PC-9 (cell line): ENCODE measurements around the gene SHROOM3. TPM values are rescaled to one million over a fixed set of nuclear protein-coding genes. Genes with fewer than 3 reads are reported as not detected.

ENCODE experiments used
- BruUV-seq: library from RNA; stranded (reverse); fragments of 400-500 nt; replicated peaks from 2 replicates; lab custom pipeline; 2021; lab: Mats Ljungman, UMichigan
- CTCF ChIA-PET: fragments of 300-600 bp; sonication (Branson Sonifier 250); formaldehyde crosslinking; loops from one replicate; lab custom pipeline; 2022; ENCODE audit warnings: antibody characterized with exemption; lab: Charles Lee
- POLR2A ChIA-PET: fragments of 300-600 bp; sonication (Branson Sonifier 250); formaldehyde crosslinking; loops from one replicate; lab custom pipeline; 2022; ENCODE audit warnings: antibody characterized with exemption; ENCODE audit not compliant: unreplicated experiment; lab: Charles Lee
- DNase-seq, 2 experiments: peaks; one replicate each; pipeline versions ENCODE4 v3.0.0 to v3.0.0-alpha.2; 2015 to 2022; ENCODE audit warnings: mixed read lengths in 1 of 2
- H2AFZ ChIP-seq: fragments of 200-600 bp; sonication (generic); 2 replicates; pipeline ENCODE4 v1.8.1; 2017; ENCODE audit warnings: antibody characterized with exemption
- H3F3A ChIP-seq: fragments of 200-600 bp; sonication (generic); 2 replicates; pipeline ENCODE4 v1.8.1; 2017; ENCODE audit warnings: antibody characterized with exemption, mild to moderate bottlenecking, low read depth; ENCODE audit not compliant: insufficient read depth
- H3K27ac ChIP-seq: fragments of 200-600 bp; sonication (generic); 2 replicates; pipeline ENCODE4 v1.6.1; 2016; ENCODE audit warnings: mixed run types
- H3K27me3 ChIP-seq: fragments of 200-600 bp; sonication (generic); 2 replicates; pipeline ENCODE4 v1.6.1; 2016; ENCODE audit warnings: low read depth, mixed run types; ENCODE audit not compliant: insufficient read depth
- H3K36me3 ChIP-seq: fragments of 200-600 bp; sonication (generic); 2 replicates; pipeline ENCODE4 v1.6.1; 2016; ENCODE audit warnings: low read depth, mixed run types
- H3K4me1 ChIP-seq: fragments of 200-600 bp; sonication (generic); replicated peaks from 2 replicates; pipeline ENCODE4 v1.6.1; 2016; ENCODE audit warnings: mixed run types; ENCODE audit not compliant: insufficient read depth
- H3K4me2 ChIP-seq: fragments of 200-600 bp; sonication (generic); 2 replicates; pipeline ENCODE4 v1.6.1; 2017; ENCODE audit warnings: mixed run types
- H3K4me3 ChIP-seq: fragments of 200-600 bp; sonication (generic); 2 replicates; pipeline ENCODE4 v1.6.1; 2016; ENCODE audit warnings: mixed run types
- H3K79me2 ChIP-seq: fragments of 200-600 bp; sonication (generic); 2 replicates; pipeline ENCODE4 v1.6.1; 2017; ENCODE audit warnings: low read depth, mixed run types
- H3K9me2 ChIP-seq: fragments of 200-600 bp; sonication (generic); 2 replicates; pipeline ENCODE4 v1.8.1; 2017; ENCODE audit warnings: mild to moderate bottlenecking; ENCODE audit not compliant: insufficient read depth
- H3K9me3 ChIP-seq: fragments of 200-600 bp; sonication (generic); 2 replicates; pipeline ENCODE4 v1.8.1; 2016; ENCODE audit warnings: low read depth; ENCODE audit not compliant: insufficient read depth
- H4K20me1 ChIP-seq: fragments of 200-600 bp; sonication (generic); 2 replicates; pipeline ENCODE4 v1.8.1; 2017; ENCODE audit not compliant: insufficient read depth
- EZH2 ChIP-seq: fragments of 200-600 bp; sonication (generic); IDR thresholded peaks from 2 replicates; pipeline ENCODE4 v1.8.0; 2017; ENCODE audit warnings: antibody characterized with exemption, low read depth
- intact Hi-C: fragments of 100-400 bp; cut with micrococcal nuclease; formaldehyde crosslinking; loops from one replicate; pipeline ENCODE4 v1.10.0; 2022; ENCODE audit not compliant: unreplicated experiment
- total RNA-seq: library from RNA; stranded (reverse); gene quantifications from 2 replicates; pipeline ENCODE4 v1.2.3, GENCODE V29; 2021
- TF ChIP-seq, protein P1 (sequence below): fragments of 200-600 bp; sonication (generic); conservative IDR thresholded peaks from 2 replicates; pipeline ENCODE4 v1.6.1; 2017; ENCODE audit warnings: mixed run types, antibody characterized with exemption, mild to moderate bottlenecking, moderate library complexity

Gene SHROOM3
- total RNA-seq, 1 experiment from 2014 or later: 44.3 TPM

DNA sequence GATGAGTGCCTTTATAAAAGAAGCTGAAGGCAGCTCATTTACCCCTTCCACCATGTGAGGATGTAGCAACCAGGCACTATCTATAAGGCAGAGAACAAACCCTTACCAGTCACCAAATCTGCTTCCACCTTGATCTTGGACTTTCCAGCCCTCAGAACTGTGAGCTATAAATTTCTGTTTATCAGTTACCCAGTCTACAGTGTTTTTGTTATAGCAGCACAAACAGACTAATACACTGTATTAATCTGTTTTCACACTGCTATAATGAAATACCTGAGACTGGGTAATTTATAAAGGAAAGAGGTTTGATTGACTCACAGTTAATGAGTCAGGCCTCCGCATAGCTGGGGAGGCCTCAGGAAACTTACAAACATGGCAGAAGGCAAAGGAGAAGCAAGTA, 371.7 kb downstream of the SHROOM3 start:
- Histone ChIP-seq H3K36me3 (no peaks in the 10 kb centered on the region), H3K79me2 (no peaks in the 10 kb centered on the region), H3K27ac (no peak overlapping the region), H3K27me3 (no peaks in the 10 kb centered on the region), H2AFZ (no peak overlapping the region), H3K4me1 (peaks cover 19% of the 10 kb centered on the region), H3K4me3 (no peak overlapping the region), H3K9me3 (0 out of 2 replicates have a peak, but pooled peaks cover 3% of the 10 kb centered on the region), H3F3A (peaks cover 6% of the 10 kb centered on the region; the same call in 1 of the 2 replicates), H4K20me1 (no peaks in the 10 kb centered on the region), H3K9me2 (no peaks in the 10 kb centered on the region), H3K4me2 (no peak overlapping the region)
- DNase-seq: no peak
- ChIA-PET CTCF (no interaction called here), POLR2A (no interaction called here)
- intact Hi-C loops: no loop called here
- no TSS peak for BruUV-seq
- TF ChIP-seq, protein P1, sequence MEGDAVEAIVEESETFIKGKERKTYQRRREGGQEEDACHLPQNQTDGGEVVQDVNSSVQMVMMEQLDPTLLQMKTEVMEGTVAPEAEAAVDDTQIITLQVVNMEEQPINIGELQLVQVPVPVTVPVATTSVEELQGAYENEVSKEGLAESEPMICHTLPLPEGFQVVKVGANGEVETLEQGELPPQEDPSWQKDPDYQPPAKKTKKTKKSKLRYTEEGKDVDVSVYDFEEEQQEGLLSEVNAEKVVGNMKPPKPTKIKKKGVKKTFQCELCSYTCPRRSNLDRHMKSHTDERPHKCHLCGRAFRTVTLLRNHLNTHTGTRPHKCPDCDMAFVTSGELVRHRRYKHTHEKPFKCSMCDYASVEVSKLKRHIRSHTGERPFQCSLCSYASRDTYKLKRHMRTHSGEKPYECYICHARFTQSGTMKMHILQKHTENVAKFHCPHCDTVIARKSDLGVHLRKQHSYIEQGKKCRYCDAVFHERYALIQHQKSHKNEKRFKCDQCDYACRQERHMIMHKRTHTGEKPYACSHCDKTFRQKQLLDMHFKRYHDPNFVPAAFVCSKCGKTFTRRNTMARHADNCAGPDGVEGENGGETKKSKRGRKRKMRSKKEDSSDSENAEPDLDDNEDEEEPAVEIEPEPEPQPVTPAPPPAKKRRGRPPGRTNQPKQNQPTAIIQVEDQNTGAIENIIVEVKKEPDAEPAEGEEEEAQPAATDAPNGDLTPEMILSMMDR: no peak
- TF ChIP-seq EZH2: no peak

DNA sequence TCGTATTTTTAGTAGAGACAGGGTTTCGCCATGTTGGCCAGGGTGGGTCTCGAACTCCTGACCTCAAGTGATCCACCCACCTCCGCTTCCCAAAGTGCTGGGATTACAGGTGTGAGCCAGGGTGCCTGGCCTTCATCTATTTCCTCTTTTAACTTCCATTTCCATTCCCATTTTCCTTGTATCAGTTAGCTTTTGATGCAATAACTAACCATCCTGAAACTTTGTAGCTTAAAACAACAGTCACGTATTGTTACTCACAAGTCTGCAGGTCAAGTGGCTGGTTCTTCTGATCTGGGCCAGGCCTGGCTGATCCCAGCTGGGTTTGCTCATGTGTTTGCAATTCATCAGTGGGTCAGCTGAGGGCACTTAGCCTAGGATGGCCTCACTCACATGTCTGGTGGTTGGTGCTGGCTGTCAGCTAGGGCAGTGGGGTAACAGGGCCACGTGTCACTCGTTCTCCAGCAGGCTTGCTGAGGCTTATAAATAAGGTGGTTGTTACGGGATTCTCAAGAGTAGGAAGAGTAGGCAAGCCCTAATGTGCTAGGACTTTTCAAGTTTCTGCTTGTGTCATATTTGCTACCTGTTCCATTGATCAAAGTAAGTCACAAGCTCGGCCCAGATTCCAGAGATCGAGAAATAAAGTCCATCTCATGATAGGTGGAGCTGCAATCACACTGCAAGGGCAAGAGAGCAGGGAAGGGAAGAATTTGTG, 374.7 kb downstream of the SHROOM3 start:
- intact Hi-C loops: no loop called here
- Histone ChIP-seq H2AFZ (no peak overlapping the region), H3K36me3 (no peaks in the 10 kb centered on the region), H3K9me3 (0 out of 2 replicates have a peak, but pooled peaks cover 3% of the 10 kb centered on the region), H4K20me1 (no peaks in the 10 kb centered on the region), H3K4me3 (no peak overlapping the region), H3K27ac (no peak overlapping the region), H3K79me2 (no peaks in the 10 kb centered on the region), H3K4me1 (no peaks in the 10 kb centered on the region), H3K27me3 (no peaks in the 10 kb centered on the region), H3K4me2 (no peak overlapping the region), H3F3A (no peaks in the 10 kb centered on the region), H3K9me2 (no peaks in the 10 kb centered on the region)
- no peak for TF ChIP-seq EZH2
- TF ChIP-seq, protein P1: no peak
- BruUV-seq: no TSS peak
- DNase-seq: no peak
- POLR2A ChIA-PET: interaction anchor here (0.5 to 0.7 kb wide), 3 partner anchors 8 to 54 kb away, joined by 3 read pairs; no protein-coding TSS in a partner anchor
- CTCF ChIA-PET: no interaction called here

DNA sequence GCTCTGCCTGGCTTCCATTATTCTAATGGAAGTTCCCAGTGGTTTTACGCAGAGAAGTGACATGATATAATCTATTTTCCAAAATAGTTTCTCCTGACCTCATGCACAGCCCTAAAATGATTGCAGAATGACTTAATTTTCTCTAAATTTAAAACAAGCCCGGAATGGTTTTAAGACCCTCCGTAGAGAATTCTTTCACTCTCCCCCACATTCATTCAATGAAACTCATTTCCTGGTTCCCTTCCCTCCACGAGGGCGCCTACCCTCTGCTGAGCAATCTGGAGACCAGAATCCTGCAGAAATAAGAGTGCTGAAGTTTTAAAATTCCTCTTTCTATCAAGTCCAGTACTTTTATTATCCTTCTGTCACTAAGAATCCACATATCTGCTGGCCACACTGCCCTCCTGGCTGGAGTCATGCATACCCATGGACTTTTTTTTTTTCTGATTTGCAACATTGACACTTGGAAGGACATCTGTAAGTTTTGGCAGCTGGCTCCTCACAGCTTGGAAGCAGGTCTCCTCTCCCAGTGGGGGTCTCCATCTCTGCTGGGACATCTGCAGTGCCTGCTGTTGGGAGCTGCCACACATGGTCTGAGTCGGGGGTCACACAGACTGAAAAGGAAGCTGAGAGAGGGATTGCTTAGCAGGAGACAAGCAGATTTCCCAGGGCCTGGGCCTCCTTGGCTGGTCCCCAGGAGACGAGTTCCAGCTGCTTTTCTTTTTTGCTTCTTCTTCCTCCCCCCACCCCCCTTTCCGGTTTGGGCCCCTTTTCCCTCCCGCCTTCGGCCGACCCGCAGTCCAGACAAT, 376.8 kb downstream of the SHROOM3 start:
- Histone ChIP-seq H3K36me3 (no peaks in the 10 kb centered on the region), H3K9me2 (no peaks in the 10 kb centered on the region), H3K9me3 (0 out of 2 replicates have a peak, but pooled peaks cover 3% of the 10 kb centered on the region), H3K4me3 (no peak overlapping the region), H3K79me2 (no peaks in the 10 kb centered on the region), H3K4me2 (no peak overlapping the region), H3F3A (no peaks in the 10 kb centered on the region), H3K27me3 (no peaks in the 10 kb centered on the region), H4K20me1 (no peaks in the 10 kb centered on the region), H2AFZ (no peak overlapping the region), H3K27ac (no peak overlapping the region), H3K4me1 (no peaks in the 10 kb centered on the region)
- no peak for TF ChIP-seq EZH2
- TF ChIP-seq, protein P1: no peak
- ChIA-PET CTCF (no interaction called here), POLR2A (no interaction called here)
- no TSS peak for BruUV-seq
- DNase-seq: no peak
- intact Hi-C loops: no loop called here
